K562 (cell line): ENCODE measurements around the gene EHBP1L1. TPM values are rescaled to one million over a fixed set of nuclear protein-coding genes. Genes with fewer than 3 reads are reported as not detected.

Experiments
- FIP1L1 ChIP-seq: fragments of 200-400 bp; formaldehyde crosslinking; IDR thresholded peaks from 2 replicates; pipeline ENCODE4 v1.6.1; 2018; ENCODE audit warnings: mild to moderate bottlenecking, low read depth, low read length; ENCODE audit not compliant: poor library complexity, severe bottlenecking
- FOXM1 ChIP-seq, 2 experiments: fragments of 450-650 bp in 1 of 2; sonication (generic) in 1 of 2; formaldehyde crosslinking in 1 of 2; IDR thresholded peaks; 2 replicates each; pipeline versions ENCODE4 v1.6.1 to v1.9.0; 2017 to 2022; ENCODE audit warnings: low read depth in 2 of 2, mild to moderate bottlenecking in 2 of 2, missing genetic modification reagents in 1 of 2, moderate library complexity in 1 of 2
- IFI16 ChIP-seq: fragments of 250-450 bp; sonication (Bioruptor Pico); IDR thresholded peaks from 2 replicates; pipeline ENCODE4 v2.1.2; 2022; ENCODE audit warnings: mild to moderate bottlenecking, inconsistent platforms
- LEF1 ChIP-seq: fragments of 450-650 bp; IDR thresholded peaks from 2 replicates; pipeline ENCODE4 v1.6.1; 2016; ENCODE audit warnings: mild to moderate bottlenecking
- MCM2 ChIP-seq: fragments of 450-650 bp; IDR thresholded peaks from 2 replicates; pipeline ENCODE4 v1.6.1; 2017; ENCODE audit warnings: low read depth, mild to moderate bottlenecking
- MEF2A ChIP-seq: IDR thresholded peaks from 2 replicates; pipeline ENCODE4 v1.6.1; 2011; ENCODE audit warnings: low read depth, mild to moderate bottlenecking, low read length, moderate library complexity; ENCODE audit not compliant: control insufficient read depth
- NCOA2 ChIP-seq, 2 experiments: fragments of 450-650 bp; IDR thresholded peaks; 2 replicates each; pipeline ENCODE4 v1.6.1; 2018; ENCODE audit warnings: mild to moderate bottlenecking in 2 of 2, moderate library complexity in 1 of 2; ENCODE audit not compliant: partially characterized antibody in 2 of 2
- NCOA6 ChIP-seq: fragments of 450-650 bp; IDR thresholded peaks from 2 replicates; pipeline ENCODE4 v1.6.1; 2017; ENCODE audit warnings: mild to moderate bottlenecking
- RBM25 ChIP-seq: fragments of 200-400 bp; formaldehyde crosslinking; IDR thresholded peaks from 2 replicates; pipeline ENCODE4 v1.6.1; 2018; ENCODE audit warnings: low read length, low read depth, moderate library complexity; ENCODE audit not compliant: severe bottlenecking
- RNF2 ChIP-seq: sonication (generic); IDR thresholded peaks from 2 replicates; pipeline ENCODE4 v1.6.1; 2016
- TARDBP ChIP-seq: fragments of 450-650 bp; IDR thresholded peaks from 2 replicates; pipeline ENCODE4 v1.6.1; 2016
- TBL1XR1 ChIP-seq, 2 experiments: IDR thresholded peaks; 2 replicates each; pipeline ENCODE4 v1.6.1; 2012; ENCODE audit warnings: improper control_type of control experiment in 2 of 2, low read length in 2 of 2, mild to moderate bottlenecking in 1 of 2
- TCF7 ChIP-seq: sonication (generic); IDR thresholded peaks from 2 replicates; pipeline ENCODE4 v1.6.1; 2016; ENCODE audit warnings: antibody characterized with exemption, borderline replicate concordance
- THRAP3 ChIP-seq: fragments of 450-650 bp; IDR thresholded peaks from 2 replicates; pipeline ENCODE4 v1.6.1; 2016; ENCODE audit warnings: mild to moderate bottlenecking, inconsistent platforms, borderline replicate concordance
- U2AF2 ChIP-seq: fragments of 200-400 bp; formaldehyde crosslinking; optimal IDR thresholded peaks from 2 replicates; pipeline ENCODE3; 2017; ENCODE audit warnings: low read depth, mild to moderate bottlenecking, low read length
- ZNF146 ChIP-seq: IDR thresholded peaks from one replicate; pipeline ENCODE4 v1.6.1; 2018; ENCODE audit warnings: missing compliant biosample characterization; ENCODE audit not compliant: unreplicated experiment
- ZNF175 ChIP-seq: fragments of 200-800 bp; sonication (Bioruptor generic); IDR thresholded peaks from 2 replicates; pipeline ENCODE4 v1.6.1; 2016; ENCODE audit warnings: low read depth, mild to moderate bottlenecking, missing genetic modification characterization, missing compliant biosample characterization
- ZNF436 ChIP-seq: fragments of 250-450, 450-650 bp; sonication (Bioruptor Pico); formaldehyde crosslinking; IDR thresholded peaks from 2 replicates; pipeline ENCODE4 v1.7.0; 2020; ENCODE audit warnings: mild to moderate bottlenecking
- ZNF77 ChIP-seq: fragments of 250-450 bp; sonication (Bioruptor Pico); IDR thresholded peaks from 2 replicates; pipeline ENCODE4 v1.5.0; 2020
- ZSCAN32 ChIP-seq: fragments of 450-650 bp; formaldehyde crosslinking; IDR thresholded peaks from 2 replicates; pipeline ENCODE4 v1.4.0; 2020; ENCODE audit warnings: mild to moderate bottlenecking, moderate library complexity
- polyA plus RNA-seq, 8 experiments: library from polyadenylated mRNA; depleted of rRNA in 4 of 8; stranded (reverse) in 5 of 8; unstranded in 3 of 8; fragments of >200 nt; fragmentation: Nextera tagmentation in 2 of 8; fragmentation: Illumina TruSeq in 1 of 8; extraction: Ambion mirVana in 2 of 8; extraction: Trizol in 1 of 8; gene quantifications; 2 replicates each; pipeline versions ENCODE4 v1.2.1 to v1.2.3, GENCODE V29; 2011 to 2014; ENCODE audit warnings: inconsistent platforms in 1 of 8, missing spikeins in 1 of 8
- total RNA-seq, 7 experiments: library from RNA; depleted of rRNA in 6 of 7; stranded (reverse); fragments of >200 nt in 6 of 7; fragmentation: Illumina TruSeq in 2 of 7; extraction: Trizol in 2 of 7; gene quantifications; 2 replicates each; pipeline versions ENCODE4 v1.2.1 to v1.2.3, GENCODE V29; 2011 to 2021; ENCODE audit warnings: low replicate concordance in 1 of 7
- TF ChIP-seq, protein P1 (sequence below): fragments of 250-450 bp; sonication (Bioruptor Pico); IDR thresholded peaks from 2 replicates; pipeline ENCODE4 v1.8.0; 2021; ENCODE audit warnings: moderate library complexity, mild to moderate bottlenecking, inconsistent platforms
- TF ChIP-seq, protein P2 (sequence below): fragments of 450-650 bp; IDR thresholded peaks from 2 replicates; pipeline ENCODE4 v1.6.1; 2016; ENCODE audit warnings: low read depth, mild to moderate bottlenecking, moderate library complexity
- TF ChIP-seq, protein P3 (sequence below): fragments of 450-650 bp; formaldehyde crosslinking; IDR thresholded peaks from 2 replicates; pipeline ENCODE4 v1.4.0; 2022; ENCODE audit warnings: missing genetic modification characterization
- TF ChIP-seq, protein P4 (sequence below): IDR thresholded peaks from 2 replicates; pipeline ENCODE4 v1.6.1; 2011; ENCODE audit warnings: borderline replicate concordance, low read depth, mild to moderate bottlenecking, moderate library complexity, low read length; ENCODE audit not compliant: insufficient read depth, poor library complexity, severe bottlenecking

Gene EHBP1L1
- total and polyA plus RNA-seq, 9 of the 15 experiments (the other 6 are each of a cell fraction or from before 2014, with no cell fraction given) = 0.03 to 87.1 (median 26.3) TPM

DNA sequence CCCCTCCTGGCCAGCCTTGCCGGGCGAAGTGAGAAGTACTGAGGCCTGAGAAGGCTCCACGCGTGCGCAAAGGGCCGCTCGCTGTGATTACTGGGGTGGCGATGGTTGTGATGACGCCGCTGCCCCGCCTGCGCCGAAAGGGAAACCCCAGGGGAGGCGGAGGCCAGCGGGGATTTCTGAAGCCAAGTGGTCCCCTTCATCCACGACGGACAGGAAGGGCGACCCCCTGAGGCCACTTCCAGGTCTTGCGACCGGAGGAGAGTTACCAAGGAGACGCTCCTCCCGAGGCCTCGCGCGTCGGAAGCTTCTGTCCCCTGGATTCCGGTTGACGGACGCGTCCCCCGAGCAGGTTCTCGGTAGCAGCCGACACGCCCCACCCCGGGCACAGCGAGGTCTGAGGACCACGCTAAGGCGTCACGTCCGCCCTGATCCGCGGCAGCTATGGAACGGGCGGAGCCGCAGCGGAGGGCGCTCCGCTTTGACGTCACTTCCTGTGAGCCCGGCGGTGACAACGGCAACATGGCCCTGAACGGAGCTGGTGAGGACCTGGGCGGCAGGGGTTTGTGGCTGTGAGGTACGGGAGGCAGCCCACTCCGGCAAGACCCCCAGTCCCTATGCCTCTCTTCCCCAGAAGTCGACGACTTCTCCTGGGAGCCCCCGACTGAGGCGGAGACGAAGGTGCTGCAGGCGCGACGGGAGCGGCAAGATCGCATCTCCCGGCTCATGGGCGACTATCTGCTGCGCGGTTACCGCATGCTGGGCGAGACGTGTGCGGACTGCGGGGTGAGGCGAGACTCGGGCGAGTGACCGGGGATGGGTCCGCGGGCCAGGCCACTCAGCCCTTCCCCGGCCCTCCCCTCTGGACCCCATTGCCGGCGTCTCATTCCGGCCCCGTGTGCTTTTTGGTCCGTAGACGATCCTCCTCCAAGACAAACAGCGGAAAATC is 5.6 kb upstream of the EHBP1L1 start, which contains the start of gene ZNRD2 (continued):
- TF ChIP-seq, protein P1, sequence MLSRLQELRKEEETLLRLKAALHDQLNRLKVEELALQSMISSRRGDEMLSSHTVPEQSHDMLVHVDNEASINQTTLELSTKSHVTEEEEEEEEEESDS (CRISPR knock-in tag) = no peak
- TF ChIP-seq ZSCAN32 = no peak
- no peak for TF ChIP-seq FOXM1 (IDR thresholded peaks at IDR 0.05; ENCODE audit: low read depth)
- TF ChIP-seq FOXM1 (CRISPR knock-in tag; IDR thresholded peaks at IDR 0.05; ENCODE audit: low read depth) = peak; percentile 82; the same call in 1 of the 2 replicates
- no peak for TF ChIP-seq THRAP3
- TF ChIP-seq, protein P2, sequence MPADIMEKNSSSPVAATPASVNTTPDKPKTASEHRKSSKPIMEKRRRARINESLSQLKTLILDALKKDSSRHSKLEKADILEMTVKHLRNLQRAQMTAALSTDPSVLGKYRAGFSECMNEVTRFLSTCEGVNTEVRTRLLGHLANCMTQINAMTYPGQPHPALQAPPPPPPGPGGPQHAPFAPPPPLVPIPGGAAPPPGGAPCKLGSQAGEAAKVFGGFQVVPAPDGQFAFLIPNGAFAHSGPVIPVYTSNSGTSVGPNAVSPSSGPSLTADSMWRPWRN = no peak
- 0 out of 2 replicates have a peak, but pooled peaks have one; percentile 3 for TF ChIP-seq MEF2A
- no peak for TF ChIP-seq ZNF175 (CRISPR knock-in tag)
- TF ChIP-seq NCOA2 (IDR thresholded peaks at IDR 0.05; ENCODE audit: partially characterized antibody in 2 of 2) = no peak
- TF ChIP-seq TARDBP = no peak; the same call in 1 of the 2 replicates
- no peak for TF ChIP-seq ZNF146 (CRISPR knock-in tag)
- TF ChIP-seq MCM2 = no peak
- TF ChIP-seq RBM25 = no peak
- TF ChIP-seq LEF1 = no peak
- no peak for TF ChIP-seq ZNF77 (CRISPR knock-in tag)
- TF ChIP-seq, protein P3, sequence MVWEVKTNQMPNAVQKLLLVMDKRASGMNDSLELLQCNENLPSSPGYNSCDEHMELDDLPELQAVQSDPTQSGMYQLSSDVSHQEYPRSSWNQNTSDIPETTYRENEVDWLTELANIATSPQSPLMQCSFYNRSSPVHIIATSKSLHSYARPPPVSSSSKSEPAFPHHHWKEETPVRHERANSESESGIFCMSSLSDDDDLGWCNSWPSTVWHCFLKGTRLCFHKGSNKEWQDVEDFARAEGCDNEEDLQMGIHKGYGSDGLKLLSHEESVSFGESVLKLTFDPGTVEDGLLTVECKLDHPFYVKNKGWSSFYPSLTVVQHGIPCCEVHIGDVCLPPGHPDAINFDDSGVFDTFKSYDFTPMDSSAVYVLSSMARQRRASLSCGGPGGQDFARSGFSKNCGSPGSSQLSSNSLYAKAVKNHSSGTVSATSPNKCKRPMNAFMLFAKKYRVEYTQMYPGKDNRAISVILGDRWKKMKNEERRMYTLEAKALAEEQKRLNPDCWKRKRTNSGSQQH (CRISPR knock-in tag) = peak; percentile 54; the same call in 1 of the 2 replicates
- TF ChIP-seq FIP1L1 = peak; percentile 65
- no peak for TF ChIP-seq NCOA6
- TF ChIP-seq TCF7 = 0 out of 2 replicates have a peak, but pooled peaks have one; percentile 72
- TF ChIP-seq ZNF436 (CRISPR knock-in tag) = no peak
- TF ChIP-seq RNF2 = peak; percentile 78; the same call in 1 of the 2 replicates
- TF ChIP-seq, protein P4, sequence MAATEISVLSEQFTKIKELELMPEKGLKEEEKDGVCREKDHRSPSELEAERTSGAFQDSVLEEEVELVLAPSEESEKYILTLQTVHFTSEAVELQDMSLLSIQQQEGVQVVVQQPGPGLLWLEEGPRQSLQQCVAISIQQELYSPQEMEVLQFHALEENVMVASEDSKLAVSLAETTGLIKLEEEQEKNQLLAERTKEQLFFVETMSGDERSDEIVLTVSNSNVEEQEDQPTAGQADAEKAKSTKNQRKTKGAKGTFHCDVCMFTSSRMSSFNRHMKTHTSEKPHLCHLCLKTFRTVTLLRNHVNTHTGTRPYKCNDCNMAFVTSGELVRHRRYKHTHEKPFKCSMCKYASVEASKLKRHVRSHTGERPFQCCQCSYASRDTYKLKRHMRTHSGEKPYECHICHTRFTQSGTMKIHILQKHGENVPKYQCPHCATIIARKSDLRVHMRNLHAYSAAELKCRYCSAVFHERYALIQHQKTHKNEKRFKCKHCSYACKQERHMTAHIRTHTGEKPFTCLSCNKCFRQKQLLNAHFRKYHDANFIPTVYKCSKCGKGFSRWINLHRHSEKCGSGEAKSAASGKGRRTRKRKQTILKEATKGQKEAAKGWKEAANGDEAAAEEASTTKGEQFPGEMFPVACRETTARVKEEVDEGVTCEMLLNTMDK = peak; percentile 45
- TF ChIP-seq IFI16 (CRISPR knock-in tag) = no peak
- peak in 1 of 2 experiments; percentile 72; a peak in 2 of 4 replicates for TF ChIP-seq TBL1XR1 (IDR thresholded peaks at IDR 0.05; ENCODE audit: low read length in 2 of 2)
- no peak for TF ChIP-seq U2AF2
